Transverse colon (tissue), 3 donors: ENCODE measurements around the gene UBE2E2.

Experiments
- POLR2A ChIP-seq: fragments of 450-650 bp; IDR thresholded peaks from one replicate; pipeline ENCODE4 v1.6.1; 2016; ENCODE audit warnings: antibody characterized with exemption, mild to moderate bottlenecking, moderate library complexity
- TF ChIP-seq, protein P1 (sequence below), 5 experiments: fragments of 200-600 bp in 3 of 5; fragments of 450-650 bp in 2 of 5; sonication (generic) in 3 of 5; IDR thresholded peaks; 1 replicate in 2 of 5; 2 replicates in 3 of 5; pipeline ENCODE4 v1.5.1; 2016 to 2017; ENCODE audit warnings: antibody characterized with exemption in 5 of 5, inconsistent platforms in 3 of 5, mild to moderate bottlenecking in 2 of 5, moderate library complexity in 1 of 5

DNA sequence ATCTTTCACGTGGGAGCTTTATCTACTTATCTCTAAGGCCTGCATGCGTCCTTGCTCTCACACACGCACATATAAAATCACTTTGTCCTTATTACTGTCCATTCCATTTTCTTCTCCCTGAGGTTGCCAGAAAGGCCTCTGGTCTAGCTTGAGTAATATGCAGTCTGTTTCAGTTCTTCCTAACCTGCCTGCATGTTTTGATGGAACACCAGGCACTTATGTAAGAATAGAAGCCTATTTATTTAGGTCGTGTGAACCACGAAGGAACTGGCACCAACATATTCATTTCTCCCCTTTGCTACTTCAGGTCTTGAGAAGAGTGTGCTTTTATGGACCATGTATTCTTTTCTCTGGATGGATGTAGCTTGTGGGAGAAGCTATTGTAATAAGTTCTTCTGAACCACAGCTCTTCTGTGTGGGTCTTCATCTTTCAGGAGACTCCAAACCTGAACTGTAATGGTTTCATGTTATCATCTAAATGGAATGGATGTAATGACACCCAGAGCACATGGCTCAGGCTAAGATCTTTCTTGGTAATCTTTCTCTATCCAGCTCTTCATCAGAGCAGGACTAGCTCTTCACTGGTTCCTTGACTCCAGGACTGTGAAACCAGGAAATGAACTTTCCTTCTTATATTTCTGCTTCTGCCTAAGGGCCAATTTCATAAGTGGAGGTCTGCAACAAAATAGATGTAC is 53.8 kb downstream of the UBE2E2 start:
- TF ChIP-seq POLR2A, result no peak
- TF ChIP-seq, protein P1, sequence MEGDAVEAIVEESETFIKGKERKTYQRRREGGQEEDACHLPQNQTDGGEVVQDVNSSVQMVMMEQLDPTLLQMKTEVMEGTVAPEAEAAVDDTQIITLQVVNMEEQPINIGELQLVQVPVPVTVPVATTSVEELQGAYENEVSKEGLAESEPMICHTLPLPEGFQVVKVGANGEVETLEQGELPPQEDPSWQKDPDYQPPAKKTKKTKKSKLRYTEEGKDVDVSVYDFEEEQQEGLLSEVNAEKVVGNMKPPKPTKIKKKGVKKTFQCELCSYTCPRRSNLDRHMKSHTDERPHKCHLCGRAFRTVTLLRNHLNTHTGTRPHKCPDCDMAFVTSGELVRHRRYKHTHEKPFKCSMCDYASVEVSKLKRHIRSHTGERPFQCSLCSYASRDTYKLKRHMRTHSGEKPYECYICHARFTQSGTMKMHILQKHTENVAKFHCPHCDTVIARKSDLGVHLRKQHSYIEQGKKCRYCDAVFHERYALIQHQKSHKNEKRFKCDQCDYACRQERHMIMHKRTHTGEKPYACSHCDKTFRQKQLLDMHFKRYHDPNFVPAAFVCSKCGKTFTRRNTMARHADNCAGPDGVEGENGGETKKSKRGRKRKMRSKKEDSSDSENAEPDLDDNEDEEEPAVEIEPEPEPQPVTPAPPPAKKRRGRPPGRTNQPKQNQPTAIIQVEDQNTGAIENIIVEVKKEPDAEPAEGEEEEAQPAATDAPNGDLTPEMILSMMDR (IDR thresholded peaks at IDR 0.05), result no peak
